Fibroblast of mammary gland (primary cell): ENCODE results near the gene GLB1L2.

Experiments used
- DNase-seq: peaks from one replicate; pipeline ENCODE4 v3.0.0-alpha.2; 2010; ENCODE audit warnings: low read depth
- H3K4me3 ChIP-seq: 2 replicates; pipeline ENCODE4 v1.5.1; 2011; ENCODE audit warnings: low read depth, mild to moderate bottlenecking, low read length, moderate library complexity; ENCODE audit not compliant: control insufficient read depth
- CTCF ChIP-seq: conservative IDR thresholded peaks from 2 replicates; pipeline ENCODE4 v1.5.1; 2011; ENCODE audit warnings: low read depth, low read length, inconsistent platforms; ENCODE audit not compliant: control insufficient read depth, insufficient read depth

Gene GLB1L2

DNA sequence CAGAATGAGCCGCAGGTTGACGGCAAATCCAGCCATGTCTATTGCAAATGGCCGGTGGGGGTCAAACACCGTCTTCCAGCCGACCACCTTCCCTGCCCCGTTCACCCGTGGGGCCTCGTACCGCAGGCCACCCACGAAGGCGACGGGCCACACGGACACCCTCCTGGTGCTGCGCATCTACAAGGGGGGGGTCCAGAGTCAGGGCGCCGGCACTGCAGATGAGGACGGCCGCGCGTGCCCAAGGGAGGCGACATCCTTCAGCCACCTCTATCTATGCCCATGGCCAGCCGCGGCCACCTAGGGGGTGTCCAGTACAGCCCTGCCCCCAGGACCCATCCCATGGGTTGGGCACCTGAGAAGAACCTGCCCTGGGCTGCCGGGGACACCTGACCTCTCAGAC, 51.0 kb downstream of the GLB1L2 start:
- no peak for DNase-seq
- no peak overlapping the region for H3K4me3 ChIP-seq
- TF ChIP-seq CTCF, result no peak

DNA sequence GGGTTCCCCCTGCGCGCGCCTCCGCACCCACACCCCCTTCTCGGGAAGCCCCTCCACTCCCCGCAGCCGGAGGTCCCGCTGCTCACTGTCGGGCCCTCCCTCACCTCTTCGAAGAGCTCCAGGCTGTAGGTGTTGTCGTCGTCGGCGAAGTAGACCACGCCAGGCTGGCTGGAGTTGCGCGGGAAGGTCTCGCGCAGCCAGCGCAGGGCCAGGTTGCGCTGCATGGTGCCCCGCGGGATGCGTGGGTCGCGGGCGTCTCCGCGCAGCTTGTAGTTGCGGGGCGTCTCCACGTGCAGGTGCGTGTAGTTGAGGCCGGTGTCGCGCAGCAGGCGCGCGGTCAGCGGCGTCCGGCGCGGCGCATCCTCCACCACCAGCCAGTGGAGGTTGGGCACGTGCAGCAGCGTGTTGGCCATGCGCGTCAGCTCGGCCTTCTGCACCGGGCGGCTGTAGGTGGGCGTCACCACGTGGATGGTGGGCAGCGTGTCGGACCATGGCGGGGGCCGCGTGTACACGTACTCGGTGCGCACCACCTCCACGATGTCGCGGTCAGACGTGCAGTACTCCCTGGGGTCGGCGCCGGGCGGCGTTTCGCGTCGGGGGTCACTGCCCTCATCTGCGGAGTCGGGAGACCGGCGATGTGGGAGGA, 51.9 kb downstream of the GLB1L2 start:
- no peak for DNase-seq
- no peak overlapping the region for H3K4me3 ChIP-seq
- TF ChIP-seq CTCF, result no peak

DNA sequence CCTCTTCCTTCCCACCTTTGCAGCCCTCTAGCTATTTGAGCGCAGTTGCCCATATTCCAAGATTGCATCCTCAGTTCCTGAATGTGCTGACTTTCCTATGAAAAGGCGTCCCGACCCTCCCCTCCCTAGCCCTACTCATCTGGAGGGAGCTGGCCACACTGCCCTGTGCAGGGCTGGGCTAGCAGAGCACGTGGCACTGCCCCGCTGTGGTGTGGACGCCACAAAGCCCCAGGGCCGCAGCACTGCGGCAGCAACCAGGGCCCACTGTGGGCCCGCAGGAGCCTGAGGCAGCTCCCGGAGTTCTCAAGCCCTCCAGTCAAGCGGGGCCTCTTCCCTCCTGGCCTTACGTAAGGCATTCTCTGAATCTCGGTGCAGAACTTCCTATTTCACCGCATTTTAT, 52.6 kb downstream of the GLB1L2 start:
- no peak for TF ChIP-seq CTCF
- DNase-seq, result no peak
- no peak overlapping the region for H3K4me3 ChIP-seq

DNA sequence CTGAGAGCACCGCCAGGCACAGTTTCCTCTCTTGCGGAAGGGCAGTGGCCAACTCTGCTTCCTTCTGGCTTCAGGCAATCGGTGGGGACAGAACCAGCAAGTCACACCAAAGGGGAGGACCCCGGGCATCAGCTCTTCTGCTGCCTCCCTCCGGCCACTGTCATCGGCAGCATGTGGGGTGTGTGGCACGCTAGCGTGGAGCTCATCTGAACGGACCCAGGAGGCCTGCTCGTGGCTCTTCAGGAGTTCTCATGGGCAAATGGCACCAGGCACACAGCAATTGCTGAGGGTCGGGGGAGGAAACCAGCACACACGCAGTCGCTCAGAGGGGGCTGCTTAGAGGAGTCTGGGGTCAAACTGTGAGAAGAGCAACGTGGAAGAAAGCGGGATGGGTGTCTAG, 53.4 kb downstream of the GLB1L2 start:
- no peak for TF ChIP-seq CTCF
- H3K4me3 ChIP-seq, result no peak overlapping the region
- DNase-seq, result no peak

- no peak for TF ChIP-seq CTCF
- no peak overlapping the region for H3K4me3 ChIP-seq
- no peak for DNase-seq
These were observed 54.2 kb downstream of the GLB1L2 start for GRCh38 chr11:134385774-134386565.

GRCh38 chr11:134386945-134387344, 55.2 kb downstream of the GLB1L2 start:
- no peak for DNase-seq
- H3K4me3 ChIP-seq, result no peak overlapping the region
- no peak for TF ChIP-seq CTCF
